ENCODE data around the gene RBM5.

- TF ChIP-seq, protein P1, sequence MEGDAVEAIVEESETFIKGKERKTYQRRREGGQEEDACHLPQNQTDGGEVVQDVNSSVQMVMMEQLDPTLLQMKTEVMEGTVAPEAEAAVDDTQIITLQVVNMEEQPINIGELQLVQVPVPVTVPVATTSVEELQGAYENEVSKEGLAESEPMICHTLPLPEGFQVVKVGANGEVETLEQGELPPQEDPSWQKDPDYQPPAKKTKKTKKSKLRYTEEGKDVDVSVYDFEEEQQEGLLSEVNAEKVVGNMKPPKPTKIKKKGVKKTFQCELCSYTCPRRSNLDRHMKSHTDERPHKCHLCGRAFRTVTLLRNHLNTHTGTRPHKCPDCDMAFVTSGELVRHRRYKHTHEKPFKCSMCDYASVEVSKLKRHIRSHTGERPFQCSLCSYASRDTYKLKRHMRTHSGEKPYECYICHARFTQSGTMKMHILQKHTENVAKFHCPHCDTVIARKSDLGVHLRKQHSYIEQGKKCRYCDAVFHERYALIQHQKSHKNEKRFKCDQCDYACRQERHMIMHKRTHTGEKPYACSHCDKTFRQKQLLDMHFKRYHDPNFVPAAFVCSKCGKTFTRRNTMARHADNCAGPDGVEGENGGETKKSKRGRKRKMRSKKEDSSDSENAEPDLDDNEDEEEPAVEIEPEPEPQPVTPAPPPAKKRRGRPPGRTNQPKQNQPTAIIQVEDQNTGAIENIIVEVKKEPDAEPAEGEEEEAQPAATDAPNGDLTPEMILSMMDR (conservative IDR thresholded peaks at IDR 0.05; ENCODE audit: low read depth, low read length), result no peak
- TF ChIP-seq EZH2phosphoT487 (IDR thresholded peaks at IDR 0.05; ENCODE audit: borderline replicate concordance, low read length), result no peak
Measured at GRCh38 chr3:50135964-50136363, 47.2 kb downstream of the RBM5 start.

Data from PC-3 (cell line).